ENCODE measurements around the gene ITIH1. TPM values are rescaled to one million over a fixed set of nuclear protein-coding genes. Genes with fewer than 3 reads are reported as not detected.

The ITIH1 gene
- total and polyA plus RNA-seq, 12 donors = 0.13 TPM; not detected in 11

DNA sequence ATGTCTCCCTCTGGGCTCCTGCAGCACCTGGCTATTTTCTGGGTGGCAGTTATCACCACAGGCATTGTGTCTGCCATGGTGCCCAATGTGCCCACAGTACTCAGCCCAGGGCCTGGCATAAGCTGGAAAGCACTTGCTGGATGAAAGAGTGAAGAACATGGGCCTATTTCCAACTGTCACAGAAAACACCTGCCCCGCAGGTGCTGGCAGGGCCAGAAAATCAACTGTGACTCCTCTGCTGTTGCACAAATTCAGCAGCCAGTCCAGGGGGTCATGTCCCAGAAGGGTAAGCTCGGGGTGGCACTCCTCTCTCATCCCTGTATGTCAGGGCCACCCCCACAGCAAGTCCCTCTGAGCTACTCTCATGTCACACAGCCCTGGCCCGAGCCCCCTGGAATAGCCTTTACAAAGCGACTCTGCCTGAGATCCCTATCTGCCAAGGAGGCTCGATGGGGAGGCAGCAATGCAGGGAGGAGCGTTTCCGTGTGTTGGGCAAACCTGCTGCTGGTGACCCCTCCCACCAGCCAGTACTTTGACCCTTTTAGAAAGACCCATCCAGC, 34.1 kb downstream of the ITIH1 start:
- ATAC-seq = no peak
- TF ChIP-seq, protein P1, sequence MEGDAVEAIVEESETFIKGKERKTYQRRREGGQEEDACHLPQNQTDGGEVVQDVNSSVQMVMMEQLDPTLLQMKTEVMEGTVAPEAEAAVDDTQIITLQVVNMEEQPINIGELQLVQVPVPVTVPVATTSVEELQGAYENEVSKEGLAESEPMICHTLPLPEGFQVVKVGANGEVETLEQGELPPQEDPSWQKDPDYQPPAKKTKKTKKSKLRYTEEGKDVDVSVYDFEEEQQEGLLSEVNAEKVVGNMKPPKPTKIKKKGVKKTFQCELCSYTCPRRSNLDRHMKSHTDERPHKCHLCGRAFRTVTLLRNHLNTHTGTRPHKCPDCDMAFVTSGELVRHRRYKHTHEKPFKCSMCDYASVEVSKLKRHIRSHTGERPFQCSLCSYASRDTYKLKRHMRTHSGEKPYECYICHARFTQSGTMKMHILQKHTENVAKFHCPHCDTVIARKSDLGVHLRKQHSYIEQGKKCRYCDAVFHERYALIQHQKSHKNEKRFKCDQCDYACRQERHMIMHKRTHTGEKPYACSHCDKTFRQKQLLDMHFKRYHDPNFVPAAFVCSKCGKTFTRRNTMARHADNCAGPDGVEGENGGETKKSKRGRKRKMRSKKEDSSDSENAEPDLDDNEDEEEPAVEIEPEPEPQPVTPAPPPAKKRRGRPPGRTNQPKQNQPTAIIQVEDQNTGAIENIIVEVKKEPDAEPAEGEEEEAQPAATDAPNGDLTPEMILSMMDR (IDR thresholded peaks at IDR 0.05) = no peak
- intact Hi-C loops (cut with DNase I) = no loop called here

DNA sequence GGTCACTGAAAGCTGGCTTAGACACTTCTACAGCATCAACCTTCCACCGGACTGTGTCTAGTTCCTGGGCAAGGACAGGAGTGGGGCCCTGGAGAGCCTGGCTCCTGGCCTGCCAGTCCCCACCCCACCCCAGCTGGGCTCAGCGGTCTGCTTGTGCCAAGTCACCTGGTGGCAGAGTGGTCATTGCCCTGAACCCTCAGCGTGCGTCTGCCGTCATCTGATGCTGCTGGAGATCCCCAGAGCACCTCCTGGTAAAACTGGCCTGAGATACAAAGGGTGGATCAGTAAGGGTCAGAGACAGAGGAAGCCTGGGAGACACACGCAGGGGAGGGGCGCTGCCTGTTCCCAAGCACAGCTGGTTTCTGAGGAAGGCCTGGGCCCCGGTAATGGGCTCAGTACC, 36.4 kb downstream of the ITIH1 start:
- no peak for DNase-seq
- 80% methylated on average over 8 of the region's 8 CpGs for WGBS, 2 donors

More for the DNA sequence above, 34.1 kb downstream of the ITIH1 start:
- Histone ChIP-seq H3K27ac (no peak overlapping the region), H3K4me1 (no peaks in the 10 kb centered on the region), H3K27me3 (no peaks in the 10 kb centered on the region), H3K9me3 (no peaks in the 10 kb centered on the region), H3K4me3 (no peak overlapping the region), H3K36me3 (no peaks in the 10 kb centered on the region)
- WGBS, 2 donors = 84 to 93% methylated on average over 7 of the region's 7 CpGs
- no peak for DNase-seq

DNA sequence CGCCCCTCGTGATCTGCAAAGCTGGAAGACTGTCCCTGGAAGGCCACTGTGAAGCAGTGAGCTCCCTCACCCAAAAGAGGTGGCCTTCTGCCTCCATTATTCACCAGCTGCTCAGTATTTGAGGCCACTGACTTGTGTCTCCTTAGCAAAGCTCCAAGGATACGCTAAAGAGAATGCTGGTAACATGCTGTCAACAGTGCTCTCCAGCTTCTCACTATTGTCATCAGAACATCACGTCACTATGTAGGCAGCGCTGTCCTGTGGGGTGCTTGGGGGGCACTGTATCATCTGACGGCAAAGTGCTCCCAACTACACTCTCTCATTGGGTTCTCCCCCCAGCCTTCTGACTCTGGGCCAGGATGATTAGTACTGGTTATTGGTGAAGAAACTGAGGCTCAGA, 38.8 kb downstream of the ITIH1 start:
- intact Hi-C loops (cut with DNase I) = no loop called here
- Histone ChIP-seq H3K36me3 (peaks cover 0 to 11% (median 0%) of the 10 kb centered on the region in 9 donors), H3K4me1 (no peaks in the 10 kb centered on the region), H3K27me3 (no peaks in the 10 kb centered on the region), H3K9me3 (no peaks in the 10 kb centered on the region), H3K4me3 (no peak overlapping the region), H3K27ac (no peak overlapping the region)
- whole genome bisulfite sequencing, 2 donors = 87% methylated on average over 6 of the region's 6 CpGs
- TF ChIP-seq, protein P1 (IDR thresholded peaks at IDR 0.05) = no peak
- no peak for ATAC-seq
- no peak for DNase-seq

More for the DNA sequence above, 36.4 kb downstream of the ITIH1 start:
- intact Hi-C loops (cut with DNase I) = no loop called here
- no peak overlapping the region for H3K4me3 ChIP-seq
- TF ChIP-seq, protein P1 (IDR thresholded peaks at IDR 0.05) = no peak
- H3K27ac ChIP-seq = no peak overlapping the region
- no peaks in the 10 kb centered on the region for H3K27me3 ChIP-seq
- no peaks in the 10 kb centered on the region for H3K9me3 ChIP-seq
- H3K4me1 ChIP-seq = no peaks in the 10 kb centered on the region
- H3K36me3 ChIP-seq = no peaks in the 10 kb centered on the region
- no peak for ATAC-seq

DNA sequence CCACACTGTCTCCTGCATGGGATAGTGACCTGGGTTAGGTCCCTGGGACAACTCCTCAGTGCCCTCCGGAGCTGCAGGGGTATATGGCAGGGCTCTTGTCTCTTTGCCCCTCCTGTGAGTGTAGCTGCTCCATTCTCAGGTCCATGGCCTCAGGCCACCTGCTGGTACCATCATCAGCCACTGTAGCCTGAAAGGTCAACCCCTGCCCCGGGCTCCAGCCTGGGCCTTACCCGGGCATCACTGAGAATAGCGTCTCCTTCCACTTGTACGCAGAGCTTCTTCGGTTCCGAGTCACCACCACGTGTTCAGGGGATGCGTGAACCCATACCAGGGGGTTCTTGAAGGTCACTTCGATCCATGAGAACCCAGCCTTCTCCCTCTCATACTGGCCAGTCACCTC, 39.3 kb downstream of the ITIH1 start:
- TF ChIP-seq, protein P1 (IDR thresholded peaks at IDR 0.05) = no peak
- H3K27ac ChIP-seq = no peak overlapping the region
- no peaks in the 10 kb centered on the region for H3K9me3 ChIP-seq
- H3K4me1 ChIP-seq = no peaks in the 10 kb centered on the region
- H3K36me3 ChIP-seq = peaks cover 0 to 15% (median 0%) of the 10 kb centered on the region in 9 donors
- 92 to 94% methylated on average over 10 of the region's 10 CpGs for WGBS, 2 donors
- no peaks in the 10 kb centered on the region for H3K27me3 ChIP-seq
- intact Hi-C loops (cut with DNase I) = no loop called here
- DNase-seq = no peak
- H3K4me3 ChIP-seq = no peak overlapping the region
- peak in 1 of 8 donors; percentile 8 for ATAC-seq

Data from heart right ventricle (tissue), 16 donors.